B cell (primary cell): ENCODE measurements around the gene USH2A. TPM values are rescaled to one million over a fixed set of nuclear protein-coding genes. Genes with fewer than 3 reads are reported as not detected.

ENCODE experiments used
- ATAC-seq: fragments of 200-7000 bp; cut with Tn5 transposase; one replicate; pipeline ENCODE4 v1.10.0; 2021; ENCODE audit warnings: low read depth, mild to moderate bottlenecking, moderate number of reproducible peaks, moderate library complexity
- CTCF ChIA-PET: fragments of 350-600 bp; sonication (Branson Sonifier 250); formaldehyde crosslinking; loops from one replicate; lab custom pipeline; 2021; ENCODE audit warnings: antibody characterized with exemption, inconsistent platforms; lab: Charles Lee
- POLR2A ChIA-PET: fragments of 350-600 bp; sonication (Branson Sonifier 250); formaldehyde crosslinking; loops from one replicate; lab custom pipeline; 2021; ENCODE audit warnings: antibody characterized with exemption; lab: Charles Lee
- DNase-seq: peaks from one replicate; pipeline ENCODE4 v3.0.0; 2013
- H2AFZ ChIP-seq: 2 replicates; pipeline ENCODE4 v1.6.1; 2012; ENCODE audit warnings: mild to moderate bottlenecking, low read depth, low read length; ENCODE audit not compliant: insufficient read depth, poor library complexity, severe bottlenecking
- H3K27ac ChIP-seq, 2 donors: 1 replicate in 1 of 2; 2 replicates in 1 of 2; pipeline ENCODE4 v1.5.1; 2012 to 2013; ENCODE audit warnings: low read length in 2 of 2, mild to moderate bottlenecking in 2 of 2, moderate library complexity in 1 of 2
- H3K27me3 ChIP-seq, 4 experiments: fragments of 200-600 bp in 1 of 4; sonication (generic) in 1 of 4; replicated peaks in 1 of 4; 1 replicate in 2 of 4; 2 replicates in 2 of 4; pipeline versions ENCODE4 v1.6.1 to v1.7.0; 2013 to 2016; ENCODE audit warnings: low read length in 3 of 4, mild to moderate bottlenecking in 2 of 4, mixed read lengths in 1 of 4, moderate library complexity in 1 of 4; ENCODE audit not compliant: insufficient read depth in 4 of 4, control insufficient read depth in 3 of 4; ENCODE audit errors: control extremely low read depth in 1 of 4
- H3K36me3 ChIP-seq, 2 experiments: replicated peaks in 1 of 2; 1 replicate in 1 of 2; 2 replicates in 1 of 2; pipeline versions ENCODE4 v1.6.1 to v1.7.1; 2013; ENCODE audit warnings: low read length in 1 of 2; ENCODE audit not compliant: insufficient read depth in 2 of 2, control insufficient read depth in 1 of 2; ENCODE audit errors: control extremely low read depth in 1 of 2, extremely low read depth in 1 of 2
- H3K4me1 ChIP-seq, 2 donors: fragments of 200-600 bp in 1 of 2; sonication (generic) in 1 of 2; 1 replicate in 1 of 2; 2 replicates in 1 of 2; pipeline versions ENCODE4 v1.5.1 to v1.6.1; 2013 to 2017; ENCODE audit warnings: low read length in 2 of 2; ENCODE audit not compliant: control insufficient read depth in 2 of 2, insufficient read depth in 2 of 2
- H3K4me2 ChIP-seq: replicated peaks from 2 replicates; pipeline ENCODE3; 2012; ENCODE audit warnings: mild to moderate bottlenecking, low read depth, low read length; ENCODE audit not compliant: poor library complexity, severe bottlenecking
- H3K4me3 ChIP-seq, 5 experiments: fragments of 200-600 bp in 1 of 5; sonication (generic) in 1 of 5; 1 replicate in 3 of 5; 2 replicates in 2 of 5; pipeline versions ENCODE4 v1.5.1 to v1.7.0; 2011 to 2016; ENCODE audit warnings: low read length in 4 of 5, mild to moderate bottlenecking in 4 of 5, low read depth in 2 of 5, control low read depth in 1 of 5, moderate library complexity in 1 of 5; ENCODE audit not compliant: insufficient read depth in 1 of 5; ENCODE audit errors: control extremely low read depth in 1 of 5, extremely low read depth in 1 of 5
- H3K79me2 ChIP-seq: fragments of 200-600 bp; sonication (generic); one replicate; pipeline ENCODE4 v1.6.0; 2016; ENCODE audit warnings: low read length; ENCODE audit not compliant: control insufficient read depth, insufficient read depth
- H3K9ac ChIP-seq: fragments of 200-600 bp; sonication (generic); 2 replicates; pipeline ENCODE4 v1.6.1; 2017; ENCODE audit warnings: mild to moderate bottlenecking, low read length, moderate library complexity
- H3K9me3 ChIP-seq, 3 donors: one replicate each; pipeline versions ENCODE4 v1.6.1 to v1.7.1; 2013; ENCODE audit warnings: low read length in 2 of 3; ENCODE audit not compliant: control insufficient read depth in 2 of 3, insufficient read depth in 1 of 3; ENCODE audit errors: control extremely low read depth in 1 of 3
- H4K20me1 ChIP-seq: 2 replicates; pipeline ENCODE4 v1.6.0; 2012; ENCODE audit warnings: mild to moderate bottlenecking, low read length; ENCODE audit not compliant: insufficient read depth, control insufficient read depth, poor library complexity, severe bottlenecking
- H3K27ac Mint-ChIP-seq: one replicate; pipeline ENCODE4 v1.8.0; 2021; ENCODE audit warnings: mixed read lengths
- H3K27me3 Mint-ChIP-seq: one replicate; pipeline ENCODE4 v1.8.0; 2021; ENCODE audit warnings: mixed read lengths
- H3K4me1 Mint-ChIP-seq: one replicate; pipeline ENCODE4 v1.8.0; 2021; ENCODE audit warnings: mixed read lengths
- H3K4me3 Mint-ChIP-seq: one replicate; pipeline ENCODE4 v1.8.0; 2021; ENCODE audit warnings: mixed read lengths
- H3K9me3 Mint-ChIP-seq: one replicate; pipeline ENCODE4 v1.8.0; 2022; ENCODE audit warnings: mixed read lengths; ENCODE audit not compliant: insufficient read depth
- EZH2 ChIP-seq: IDR thresholded peaks from 2 replicates; pipeline ENCODE4 v1.6.1; 2012; ENCODE audit warnings: borderline replicate concordance, low read depth, mild to moderate bottlenecking, moderate library complexity, low read length; ENCODE audit not compliant: insufficient read depth, poor library complexity, severe bottlenecking
- WGBS: methylation state at CpG from one replicate; pipeline ENCODE4 v1.1.5; 2013; ENCODE audit warnings: missing lambda C conversion rate; ENCODE audit not compliant: insufficient coverage; 5-methylcytosine and 5-hydroxymethylcytosine counted together
- intact Hi-C: fragments of 100-400 bp; cut with micrococcal nuclease; formaldehyde crosslinking; loops from one replicate; pipeline ENCODE4 v1.10.0; 2022
- polyA plus RNA-seq: library from polyadenylated mRNA; depleted of rRNA; stranded (reverse); fragments of >200 nt; gene quantifications from 2 replicates; pipeline ENCODE4 v1.2.3, GENCODE V29; 2012
- total RNA-seq, 2 donors: library from RNA; stranded (reverse); fragments of 120-200 nt in 1 of 2; gene quantifications; 1 replicate in 1 of 2; 2 replicates in 1 of 2; pipeline versions ENCODE4 v1.2.3 to v1.2.4, GENCODE V29; 2013 to 2022
- TF ChIP-seq, protein P1 (sequence below): fragments of 200-600 bp; IDR thresholded peaks from one replicate; pipeline ENCODE4 v1.8.0; 2022; ENCODE audit warnings: antibody characterized with exemption, mild to moderate bottlenecking

Gene USH2A
- total and polyA plus RNA-seq, 2 donors (not counting 1 experiment from before 2014, with no cell fraction given): 0.01 TPM; not detected in 1

DNA sequence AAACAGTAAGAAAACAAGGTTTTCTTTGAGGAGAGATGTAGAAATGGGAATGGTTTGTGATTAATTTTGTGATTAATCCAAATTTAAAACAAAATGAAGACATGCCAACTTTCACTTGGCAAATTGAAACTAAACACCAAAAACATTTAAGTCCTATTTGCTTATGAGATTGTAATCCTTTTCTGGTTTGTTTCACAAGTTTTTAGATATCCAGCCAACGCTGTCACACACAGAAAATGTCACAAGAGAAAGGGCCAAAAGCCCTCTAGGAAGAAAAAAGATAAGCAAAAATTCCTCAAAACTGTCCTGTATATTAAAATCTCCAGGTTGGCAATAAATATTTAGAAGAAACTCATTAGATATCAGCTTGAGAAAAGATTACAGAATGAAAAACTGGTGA, 2.5 kb downstream of the USH2A start:
- H3K9ac ChIP-seq: no peak overlapping the region
- H3K27ac Mint-ChIP-seq: no peak overlapping the region
- CTCF ChIA-PET: no interaction called here
- H2AFZ ChIP-seq: no peak overlapping the region
- no peak overlapping the region for H3K4me3 ChIP-seq
- H3K27me3 Mint-ChIP-seq: no peaks in the 10 kb centered on the region
- no peak for TF ChIP-seq EZH2
- TF ChIP-seq, protein P1, sequence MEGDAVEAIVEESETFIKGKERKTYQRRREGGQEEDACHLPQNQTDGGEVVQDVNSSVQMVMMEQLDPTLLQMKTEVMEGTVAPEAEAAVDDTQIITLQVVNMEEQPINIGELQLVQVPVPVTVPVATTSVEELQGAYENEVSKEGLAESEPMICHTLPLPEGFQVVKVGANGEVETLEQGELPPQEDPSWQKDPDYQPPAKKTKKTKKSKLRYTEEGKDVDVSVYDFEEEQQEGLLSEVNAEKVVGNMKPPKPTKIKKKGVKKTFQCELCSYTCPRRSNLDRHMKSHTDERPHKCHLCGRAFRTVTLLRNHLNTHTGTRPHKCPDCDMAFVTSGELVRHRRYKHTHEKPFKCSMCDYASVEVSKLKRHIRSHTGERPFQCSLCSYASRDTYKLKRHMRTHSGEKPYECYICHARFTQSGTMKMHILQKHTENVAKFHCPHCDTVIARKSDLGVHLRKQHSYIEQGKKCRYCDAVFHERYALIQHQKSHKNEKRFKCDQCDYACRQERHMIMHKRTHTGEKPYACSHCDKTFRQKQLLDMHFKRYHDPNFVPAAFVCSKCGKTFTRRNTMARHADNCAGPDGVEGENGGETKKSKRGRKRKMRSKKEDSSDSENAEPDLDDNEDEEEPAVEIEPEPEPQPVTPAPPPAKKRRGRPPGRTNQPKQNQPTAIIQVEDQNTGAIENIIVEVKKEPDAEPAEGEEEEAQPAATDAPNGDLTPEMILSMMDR: no peak
- POLR2A ChIA-PET: no interaction called here
- no peak overlapping the region for H3K27ac ChIP-seq
- no peaks in the 10 kb centered on the region for H3K27me3 ChIP-seq
- intact Hi-C loops: no loop called here
- no peak overlapping the region for H3K4me2 ChIP-seq
- no peak overlapping the region for H3K4me3 Mint-ChIP-seq
- no peak for DNase-seq
- no peaks in the 10 kb centered on the region for H3K4me1 ChIP-seq
- no peaks in the 10 kb centered on the region for H3K9me3 ChIP-seq
- no peaks in the 10 kb centered on the region for H3K36me3 ChIP-seq
- WGBS: no CpG with 5 or more reads among the region's 1 CpG
- H3K79me2 ChIP-seq: no peaks in the 10 kb centered on the region
- no peaks in the 10 kb centered on the region for H3K9me3 Mint-ChIP-seq
- H3K4me1 Mint-ChIP-seq: no peaks in the 10 kb centered on the region
- no peak for ATAC-seq
- H4K20me1 ChIP-seq: no peaks in the 10 kb centered on the region

DNA sequence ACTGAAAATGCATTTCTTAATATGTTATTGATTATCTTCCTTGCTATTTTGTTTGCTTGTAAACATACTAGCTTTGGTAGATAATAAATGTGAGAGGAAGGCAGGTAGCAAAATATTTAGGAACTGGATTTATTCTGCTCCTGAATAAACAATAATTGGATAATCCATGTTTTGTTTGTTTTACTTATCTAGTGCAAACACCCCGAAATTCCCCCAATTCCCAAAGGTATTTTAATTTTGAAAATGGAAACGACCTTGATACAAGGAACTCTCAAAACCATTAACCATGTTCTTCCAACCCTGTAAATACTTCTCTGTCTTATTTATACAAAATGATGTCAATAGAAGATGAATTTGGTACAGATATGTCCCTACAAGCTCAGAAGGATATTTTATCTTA, 3.0 kb downstream of the USH2A start:
- Histone ChIP-seq H3K9me3 (no peaks in the 10 kb centered on the region), H3K4me3 (no peak overlapping the region), H3K27ac (no peak overlapping the region), H3K27me3 (no peaks in the 10 kb centered on the region), H4K20me1 (no peaks in the 10 kb centered on the region), H2AFZ (no peak overlapping the region), H3K36me3 (no peaks in the 10 kb centered on the region), H3K4me2 (no peak overlapping the region), H3K79me2 (no peaks in the 10 kb centered on the region), H3K4me1 (no peaks in the 10 kb centered on the region), H3K9ac (no peak overlapping the region)
- intact Hi-C loops: no loop called here
- no peaks in the 10 kb centered on the region for H3K4me1 Mint-ChIP-seq
- no peaks in the 10 kb centered on the region for H3K27me3 Mint-ChIP-seq
- CTCF ChIA-PET: no interaction called here
- no CpG with 5 or more reads among the region's 2 CpGs for WGBS
- H3K27ac Mint-ChIP-seq: no peak overlapping the region
- TF ChIP-seq, protein P1: no peak
- TF ChIP-seq EZH2: no peak
- ATAC-seq: no peak
- DNase-seq: no peak
- no peaks in the 10 kb centered on the region for H3K9me3 Mint-ChIP-seq
- POLR2A ChIA-PET: no interaction called here
- H3K4me3 Mint-ChIP-seq: no peak overlapping the region
